H1 (cell line): Measurements from ENCODE around the gene TEAD1. TPM values are rescaled to one million over a fixed set of nuclear protein-coding genes. Genes with fewer than 3 reads are reported as not detected.

Experiments used
- CTCF ChIA-PET: fragments of 300-600 bp; sonication (Branson Sonifier 250); formaldehyde crosslinking; loops from one replicate; lab custom pipeline; 2021; ENCODE audit not compliant: partially characterized antibody; lab: Charles Lee
- POLR2A ChIA-PET: fragments of 300-600 bp; sonication (Branson Sonifier 250); formaldehyde crosslinking; loops from one replicate; lab custom pipeline; 2021; ENCODE audit warnings: inconsistent platforms; ENCODE audit not compliant: partially characterized antibody; lab: Charles Lee
- DNase-seq, 2 experiments: peaks; one replicate each; pipeline versions ENCODE4 v3.0.0 to v3.0.0-alpha.2; 2010 to 2022; ENCODE audit warnings: low spot score in 2 of 2, low read depth in 1 of 2, mixed read lengths in 1 of 2
- FAIRE-seq: peaks from 2 replicates; lab custom pipeline; 2011; peaks lifted over from hg19 to GRCh38; lab: Jason Lieb, UNC
- H2AFZ ChIP-seq: 2 replicates; pipeline ENCODE4 v1.8.1; 2012; ENCODE audit warnings: low read length, inconsistent platforms
- H2AK5ac ChIP-seq: 2 replicates; pipeline ENCODE4 v1.6.1; 2013; ENCODE audit warnings: low read depth, low read length
- H2BK120ac ChIP-seq: replicated peaks from 2 replicates; pipeline ENCODE3; 2013; ENCODE audit warnings: low read depth, low read length, inconsistent platforms
- H2BK12ac ChIP-seq: 2 replicates; pipeline ENCODE4 v1.6.1; 2013; ENCODE audit warnings: low read depth, low read length
- H2BK15ac ChIP-seq: 2 replicates; pipeline ENCODE4 v1.6.1; 2013; ENCODE audit warnings: low read length
- H2BK20ac ChIP-seq: 2 replicates; pipeline ENCODE4 v1.6.1; 2013; ENCODE audit warnings: low read length
- H2BK5ac ChIP-seq: 2 replicates; pipeline ENCODE4 v1.6.1; 2013; ENCODE audit warnings: low read depth, low read length
- H3K14ac ChIP-seq: 2 replicates; pipeline ENCODE4 v1.6.1; 2013; ENCODE audit warnings: inconsistent platforms; ENCODE audit not compliant: insufficient read length
- H3K18ac ChIP-seq: 2 replicates; pipeline ENCODE4 v1.6.1; 2013; ENCODE audit warnings: low read length; ENCODE audit errors: extremely low read depth
- H3K23ac ChIP-seq: 2 replicates; pipeline ENCODE4 v1.6.1; 2013; ENCODE audit warnings: inconsistent platforms; ENCODE audit not compliant: insufficient read length
- H3K23me2 ChIP-seq: 2 replicates; pipeline ENCODE4 v1.6.1; 2013; ENCODE audit warnings: low read depth, low read length
- H3K27ac ChIP-seq: 2 replicates; pipeline ENCODE4 v1.6.1; 2011; ENCODE audit warnings: low read depth, low read length, inconsistent platforms
- H3K27me3 ChIP-seq, 4 experiments: replicated peaks in 1 of 4; 1 replicate in 1 of 4; 2 replicates in 3 of 4; pipeline versions ENCODE4 v1.6.1 to v1.8.1; 2011 to 2013; ENCODE audit warnings: low read length in 3 of 4, mild to moderate bottlenecking in 3 of 4, inconsistent platforms in 2 of 4, mixed read lengths in 2 of 4, moderate library complexity in 1 of 4; ENCODE audit not compliant: control insufficient read depth in 3 of 4, insufficient read depth in 3 of 4; ENCODE audit errors: extremely low read depth in 1 of 4
- H3K36me3 ChIP-seq, 4 experiments: 2 replicates each; pipeline versions ENCODE4 v1.6.1 to v1.8.1; 2011 to 2013; ENCODE audit warnings: mild to moderate bottlenecking in 4 of 4, low read length in 3 of 4, moderate library complexity in 2 of 4, control low read depth in 1 of 4, inconsistent platforms in 1 of 4; ENCODE audit not compliant: insufficient read depth in 4 of 4, control insufficient read depth in 2 of 4
- H3K4ac ChIP-seq: replicated peaks from 2 replicates; pipeline ENCODE3; 2013; ENCODE audit warnings: low read length, low read depth, mixed read lengths, inconsistent platforms; ENCODE audit not compliant: insufficient read length
- H3K4me1 ChIP-seq, 4 experiments: replicated peaks in 1 of 4; 1 replicate in 1 of 4; 2 replicates in 3 of 4; pipeline versions ENCODE4 v1.6.1 to v1.8.1; 2011 to 2013; ENCODE audit warnings: low read length in 3 of 4, inconsistent platforms in 2 of 4, mixed read lengths in 1 of 4; ENCODE audit not compliant: insufficient read depth in 4 of 4, control insufficient read depth in 3 of 4
- H3K4me2 ChIP-seq, 2 experiments: 2 replicates each; pipeline versions ENCODE4 v1.6.1 to v1.8.1; 2011 to 2013; ENCODE audit warnings: low read depth in 2 of 2, low read length in 2 of 2, control low read depth in 1 of 2, inconsistent platforms in 1 of 2, mild to moderate bottlenecking in 1 of 2; ENCODE audit not compliant: insufficient read depth in 1 of 2
- H3K4me3 ChIP-seq, 4 experiments: fragments of 200-600, 300-600 bp in 1 of 4; sonication (generic), shearing (Covaris generic), sonication (Bioruptor Twin) in 1 of 4; 2 replicates each; pipeline versions ENCODE4 v1.5.1 to v1.8.1; 2011 to 2016; ENCODE audit warnings: low read length in 4 of 4, low read depth in 3 of 4, control low read depth in 2 of 4, inconsistent platforms in 2 of 4, mild to moderate bottlenecking in 2 of 4, mixed read lengths in 1 of 4, moderate library complexity in 1 of 4; ENCODE audit not compliant: insufficient read depth in 2 of 4; ENCODE audit errors: extremely low read depth in 1 of 4
- H3K56ac ChIP-seq: replicated peaks from 2 replicates; pipeline ENCODE3; 2013; ENCODE audit warnings: low read depth, mild to moderate bottlenecking, mixed read lengths, low read length, inconsistent platforms; ENCODE audit not compliant: insufficient read length
- H3K79me1 ChIP-seq: 2 replicates; pipeline ENCODE4 v1.6.1; 2013; ENCODE audit warnings: low read depth, low read length, control low read depth
- H3K79me2 ChIP-seq, 2 experiments: 2 replicates each; pipeline versions ENCODE4 v1.6.1 to v1.8.1; 2012 to 2013; ENCODE audit warnings: low read length in 2 of 2, mild to moderate bottlenecking in 2 of 2, inconsistent platforms in 1 of 2; ENCODE audit not compliant: insufficient read depth in 2 of 2, control insufficient read depth in 1 of 2
- H3K9ac ChIP-seq, 4 experiments: replicated peaks in 1 of 4; 1 replicate in 1 of 4; 2 replicates in 3 of 4; pipeline versions ENCODE4 v1.6.1 to v1.8.1; 2011 to 2013; ENCODE audit warnings: low read depth in 3 of 4, low read length in 3 of 4, control low read depth in 2 of 4, mild to moderate bottlenecking in 2 of 4, moderate library complexity in 2 of 4, inconsistent platforms in 1 of 4; ENCODE audit errors: extremely low read depth in 1 of 4
- H3K9me3 ChIP-seq, 2 experiments: 2 replicates each; pipeline versions ENCODE4 v1.6.1 to v1.8.1; 2012 to 2013; ENCODE audit warnings: mild to moderate bottlenecking in 2 of 2, moderate library complexity in 2 of 2, control low read depth in 1 of 2, inconsistent platforms in 1 of 2, low read depth in 1 of 2, low read length in 1 of 2, mixed read lengths in 1 of 2; ENCODE audit not compliant: insufficient read depth in 2 of 2
- H4K20me1 ChIP-seq, 2 experiments: replicated peaks in 1 of 2; 2 replicates each; pipeline versions ENCODE3 to v1.8.1; 2011 to 2013; ENCODE audit warnings: inconsistent platforms in 2 of 2, low read length in 2 of 2, mild to moderate bottlenecking in 1 of 2; ENCODE audit not compliant: insufficient read depth in 2 of 2, control insufficient read depth in 1 of 2
- H4K5ac ChIP-seq: 2 replicates; pipeline ENCODE4 v1.6.1; 2013; ENCODE audit warnings: low read length, low read depth, mixed read lengths, inconsistent platforms; ENCODE audit not compliant: insufficient read length
- H4K8ac ChIP-seq: 2 replicates; pipeline ENCODE4 v1.8.0; 2013; ENCODE audit warnings: mild to moderate bottlenecking, moderate library complexity, low read length, inconsistent platforms; ENCODE audit not compliant: insufficient read depth; ENCODE audit errors: extremely low read depth
- H4K91ac ChIP-seq: replicated peaks from 2 replicates; pipeline ENCODE3; 2013; ENCODE audit warnings: low read length, mixed read lengths, inconsistent platforms; ENCODE audit not compliant: insufficient read length
- ASH2L ChIP-seq: fragments of 200-600, 300-600 bp; sonication (generic); IDR thresholded peaks from one replicate; pipeline ENCODE4 v1.7.1; 2017; ENCODE audit warnings: low read length
- ATF3 ChIP-seq: IDR thresholded peaks from 2 replicates; pipeline ENCODE4 v1.6.1; 2011; ENCODE audit warnings: low read depth, mild to moderate bottlenecking, low read length; ENCODE audit not compliant: insufficient read depth
- BCL11A ChIP-seq, 2 experiments: IDR thresholded peaks; one replicate each; pipeline ENCODE4 v1.6.1; 2011; ENCODE audit warnings: low read depth in 2 of 2, low read length in 2 of 2, mild to moderate bottlenecking in 2 of 2
- KDM4A ChIP-seq: IDR thresholded peaks from one replicate; pipeline ENCODE4 v1.7.1; 2012; ENCODE audit warnings: low read depth, mild to moderate bottlenecking, moderate library complexity, low read length, inconsistent platforms; ENCODE audit not compliant: severe bottlenecking
- TAF1 ChIP-seq: IDR thresholded peaks from 2 replicates; pipeline ENCODE4 v1.6.1; 2011; ENCODE audit warnings: mild to moderate bottlenecking, low read depth, low read length
- TAF7 ChIP-seq: optimal IDR thresholded peaks from 2 replicates; pipeline ENCODE3; 2011; ENCODE audit warnings: low read depth, mild to moderate bottlenecking, inconsistent platforms, low read length, moderate library complexity, borderline replicate concordance
- ZNF274 ChIP-seq: IDR thresholded peaks from 2 replicates; pipeline ENCODE4 v1.7.0; 2012; ENCODE audit warnings: low read length, borderline replicate concordance; ENCODE audit errors: extremely low read depth
- WGBS, 2 experiments: shearing (Covaris generic) in 1 of 2; methylation state at CpG; one replicate each; pipeline versions ENCODE4 v1.1.6 to v1.1.7; 2013 to 2015; ENCODE audit warnings: low lambda C conversion rate in 2 of 2, mixed read lengths in 2 of 2, inconsistent platforms in 1 of 2, low coverage in 1 of 2, missing lambda C conversion rate in 1 of 2; ENCODE audit not compliant: insufficient replicate concordance in 2 of 2, insufficient coverage in 1 of 2, insufficient read length in 1 of 2; ENCODE audit errors: extremely low coverage in 1 of 2, missing lambda C conversion rate in 1 of 2; 5-methylcytosine and 5-hydroxymethylcytosine counted together
- polyA plus RNA-seq, 7 experiments: library from polyadenylated mRNA; depleted of rRNA in 3 of 7; stranded (reverse) in 5 of 7; unstranded in 2 of 7; fragments of >200 nt in 5 of 7; fragments of 200-250 nt in 2 of 7; gene quantifications; 1 replicate in 5 of 7; 2 replicates in 1 of 7; 4 replicates in 1 of 7; pipeline versions ENCODE4 v1.2.1 to v1.2.3, GENCODE V29; 2011 to 2013; ENCODE audit warnings: missing spikeins in 2 of 7, mixed read lengths in 2 of 7
- total RNA-seq: library from RNA; stranded (reverse); fragmentation: NEBNext Ultra II Directional; extraction: Animal tissue kit (Norgen Biotek cat#: 25700); gene quantifications from 2 replicates; pipeline ENCODE4 v1.2.1, GENCODE V29; 2021

TEAD1 gene
- total and polyA plus RNA-seq, 2 of the 8 experiments (the other 6 are each of a cell fraction or from before 2014, with no cell fraction given), result 15.6 to 67.4 TPM

GRCh38 chr11:12674936-12675696, 895 bp downstream of the TEAD1 start:
- CTCF ChIA-PET, result no interaction called here
- no peaks in the 10 kb centered on the region for H3K79me1 ChIP-seq
- peak; percentile 18 for TF ChIP-seq TAF7
- peak; percentile 53 for TF ChIP-seq ASH2L
- TF ChIP-seq BCL11A (IDR thresholded peaks at IDR 0.05; ENCODE audit: low read depth in 2 of 2, low read length in 2 of 2), result no peak
- TF ChIP-seq ATF3, result no peak
- TF ChIP-seq ZNF274, result no peak
- peak; percentile 15 for TF ChIP-seq KDM4A
- TF ChIP-seq TAF1, result 0 out of 2 replicates have a peak, but pooled peaks have one; percentile 48
- H2BK15ac ChIP-seq, result no peak overlapping the region
- H2BK120ac ChIP-seq, result no peak overlapping the region
- peak overlapping the region; percentile 42 for H3K56ac ChIP-seq
- H3K9me3 ChIP-seq, result no peaks in the 10 kb centered on the region
- POLR2A ChIA-PET, result no interaction called here
- peak overlapping the region; percentile 68 to 99 (median 70) for H3K4me3 ChIP-seq
- peaks cover 6% of the 10 kb centered on the region; the same call in 1 of the 2 replicates for H3K23me2 ChIP-seq
- H3K36me3 ChIP-seq, result no peaks in the 10 kb centered on the region; a peak in 1 of 8 replicates
- H4K8ac ChIP-seq, result peak overlapping the region; percentile 19; the same call in 1 of the 2 replicates
- H3K14ac ChIP-seq, result no peak overlapping the region
- H3K4ac ChIP-seq, result no peak overlapping the region
- H3K9ac ChIP-seq, result peak overlapping the region; percentile 73 to 96 (median 81)
- H3K79me2 ChIP-seq, result peaks cover 0 to 46% of the 10 kb centered on the region in 2 experiments; a peak in 2 of 4 replicates
- peak overlapping the region; percentile 74 to 88 for H3K4me2 ChIP-seq
- H3K18ac ChIP-seq, result peak overlapping the region; percentile 39; the same call in 1 of the 2 replicates
- H4K20me1 ChIP-seq, result peaks cover 5 to 12% of the 10 kb centered on the region in 2 experiments
- peak overlapping the region; percentile 16; the same call in 1 of the 2 replicates for H2BK5ac ChIP-seq
- H2BK12ac ChIP-seq, result no peak overlapping the region
- H3K23ac ChIP-seq, result no peak overlapping the region
- H2BK20ac ChIP-seq, result no peak overlapping the region
- H3K27me3 ChIP-seq, result peaks cover 0 to 8% (median 1%) of the 10 kb centered on the region in 4 experiments; a peak in 5 of 7 replicates
- DNase-seq (no peak), FAIRE-seq (no peak)
- H3K27ac ChIP-seq, result peak overlapping the region; percentile 38; the same call in 1 of the 2 replicates
- H4K5ac ChIP-seq, result no peak overlapping the region
- H3K4me1 ChIP-seq, result peaks cover 0 to 20% (median 7%) of the 10 kb centered on the region in 4 experiments; a peak in 6 of 7 replicates
- no peak overlapping the region for H2AFZ ChIP-seq
- H4K91ac ChIP-seq, result no peak overlapping the region
- no peak overlapping the region for H2AK5ac ChIP-seq
- WGBS, 2 experiments, result 3% methylated on average over 36 of the region's 81 CpGs; no CpG with 5 or more reads in 1 of the 2 experiments
